SK-N-SH treated with all-trans-retinoic acid at 6 μM for 48 hours (cell line): ENCODE data around the gene CUL5.

ENCODE experiments used
- ARNTL ChIP-seq: fragments of 450-650 bp; formaldehyde crosslinking; IDR thresholded peaks from 2 replicates; pipeline ENCODE4 v1.5.0; 2020; ENCODE audit warnings: low read depth, mild to moderate bottlenecking, moderate library complexity, borderline replicate concordance
- ESRRG ChIP-seq: fragments of 250-450 bp; sonication (Bioruptor Pico); IDR thresholded peaks from 2 replicates; pipeline ENCODE4 v1.6.1; 2021; ENCODE audit warnings: mild to moderate bottlenecking
- GLIS3 ChIP-seq: fragments of 250-450 bp; sonication (Bioruptor Pico); IDR thresholded peaks from 2 replicates; pipeline ENCODE4 v1.5.0; 2020; ENCODE audit warnings: mild to moderate bottlenecking, moderate library complexity
- PATZ1 ChIP-seq: fragments of 250-450 bp; sonication (Bioruptor Pico); IDR thresholded peaks from 2 replicates; pipeline ENCODE4 v1.8.0; 2020; ENCODE audit warnings: mild to moderate bottlenecking, moderate library complexity, borderline replicate concordance
- POU6F1 ChIP-seq: fragments of 250-450 bp; sonication (Bioruptor Pico); IDR thresholded peaks from 2 replicates; pipeline ENCODE4 v1.8.0; 2021; ENCODE audit warnings: low read depth, mild to moderate bottlenecking, moderate library complexity, borderline replicate concordance
- PPARA ChIP-seq: fragments of 250-450 bp; sonication (Bioruptor Pico); IDR thresholded peaks from 2 replicates; pipeline ENCODE4 v1.5.0; 2020; ENCODE audit warnings: mild to moderate bottlenecking, borderline replicate concordance
- TCF4 ChIP-seq: fragments of 250-450 bp; sonication (Bioruptor Pico); IDR thresholded peaks from 2 replicates; pipeline ENCODE4 v1.8.0; 2021; ENCODE audit warnings: mild to moderate bottlenecking, moderate library complexity, borderline replicate concordance
- ZC3H10 ChIP-seq: fragments of 250-450 bp; sonication (Bioruptor Pico); IDR thresholded peaks from 2 replicates; pipeline ENCODE4 v1.5.1; 2021; ENCODE audit warnings: mild to moderate bottlenecking, moderate library complexity
- ZFP30 ChIP-seq: fragments of 450-650 bp; formaldehyde crosslinking; IDR thresholded peaks from 2 replicates; pipeline ENCODE4 v1.5.0; 2022; ENCODE audit warnings: mild to moderate bottlenecking, moderate library complexity

GRCh38 chr11:108111126-108111525, 102.4 kb downstream of the CUL5 start:
- no peak for TF ChIP-seq PATZ1 (CRISPR knock-in tag)
- TF ChIP-seq ZFP30: no peak
- TF ChIP-seq POU6F1 (CRISPR knock-in tag): no peak
- TF ChIP-seq ARNTL (CRISPR knock-in tag): no peak
- TF ChIP-seq ESRRG: no peak
- no peak for TF ChIP-seq TCF4 (CRISPR knock-in tag)
- TF ChIP-seq GLIS3 (CRISPR knock-in tag): no peak
- no peak for TF ChIP-seq ZC3H10 (CRISPR knock-in tag)
- TF ChIP-seq PPARA (CRISPR knock-in tag): no peak
